ENCODE data around the gene RRP7A.

GRCh38 chr22:42475122-42475521 lies 44.5 kb downstream of the RRP7A start:
- no peak for TF ChIP-seq CTCF (IDR thresholded peaks at IDR 0.05)
- no peak for TF ChIP-seq POLR2AphosphoS5 (IDR thresholded peaks at IDR 0.05; ENCODE audit: insufficient read depth in 1 of 2, low read depth in 1 of 2)

Measured in vagina (tissue), 2 donors.